DOHH2 (cell line): Measurements from ENCODE around the gene ADGRE1.

Experiments used
- CTCF ChIP-seq: fragments of 200-600 bp; sonication (generic); IDR thresholded peaks from one replicate; pipeline ENCODE4 v1.5.1; 2014; ENCODE audit warnings: antibody characterized with exemption, mild to moderate bottlenecking, low read depth, low read length; ENCODE audit not compliant: poor library complexity, severe bottlenecking
- EZH2phosphoT487 ChIP-seq: fragments of 200-600 bp; sonication (generic); IDR thresholded peaks from 2 replicates; pipeline ENCODE4 v1.6.1; 2017; ENCODE audit warnings: borderline replicate concordance, mild to moderate bottlenecking, antibody characterized with exemption, low read length, moderate library complexity, mixed read lengths

DNA sequence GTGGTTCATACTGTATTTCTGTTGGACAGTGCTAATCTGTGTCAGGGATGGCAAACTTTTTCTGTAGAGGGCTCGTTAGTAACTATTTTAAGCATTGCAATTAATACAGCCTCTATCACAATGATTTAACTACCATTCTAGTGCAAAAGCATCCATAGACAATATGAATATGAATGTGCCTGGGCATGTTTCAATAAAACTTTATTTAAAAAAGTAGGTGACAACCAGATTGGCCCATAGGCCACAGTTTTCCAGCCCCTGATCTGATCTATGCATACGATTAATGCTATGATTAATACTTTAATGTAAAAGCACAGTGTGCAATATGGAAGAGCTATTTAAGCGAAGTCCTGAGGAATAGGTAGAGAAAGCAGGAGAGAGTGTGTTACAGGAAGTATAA lies 29.6 kb downstream of the ADGRE1 start:
- TF ChIP-seq CTCF = no peak
- no peak for TF ChIP-seq EZH2phosphoT487
